Smooth muscle cell of the brain vasculature (primary cell): ENCODE results near the gene ACTRT3.
A peak's percentile ranks its signal among the peaks of the same experiment; 100 is the strongest.

Experiments used
- DNase-seq: peaks from one replicate; pipeline ENCODE4 v3.0.0-alpha.2; 2012; ENCODE audit warnings: low read depth, low spot score

The ACTRT3 gene

GRCh38 chr3:169769287-169770181, at the start of gene ACTRT3:
Gene ACTRT3, minus strand, starts transcription at chr3:169769561. Its CDS starts 41 bp downstream, at chr3:169769520.
- DNase-seq: no peak

GRCh38 chr3:169818316-169818715, 49.0 kb upstream of the ACTRT3 start:
- no peak for DNase-seq

GRCh38 chr3:169815590-169816150, 46.3 kb upstream of the ACTRT3 start:
- DNase-seq: no peak

GRCh38 chr3:169813757-169814517, 44.6 kb upstream of the ACTRT3 start:
- no peak for DNase-seq

GRCh38 chr3:169813278-169813677, 43.9 kb upstream of the ACTRT3 start:
- DNase-seq: peak; percentile 1

- peak; percentile 46 for DNase-seq
These were observed 43.2 kb upstream of the ACTRT3 start, which contains the start of the genes LRRC34 and LRRIQ4 for GRCh38 chr3:169812332-169813235. Gene LRRC34, minus strand, starts transcription at chr3:169812904. Its CDS starts 356 bp downstream, at chr3:169812548. Gene LRRIQ4, plus strand, starts transcription at chr3:169812870. Its CDS starts 9,052 bp downstream, at chr3:169821922.

- peak; percentile 23 for DNase-seq
These were observed 42.4 kb upstream of the ACTRT3 start for GRCh38 chr3:169811631-169812331.

- no peak for DNase-seq
These were observed 40.0 kb upstream of the ACTRT3 start for GRCh38 chr3:169809230-169809795.

- no peak for DNase-seq
These were observed 35.3 kb upstream of the ACTRT3 start for GRCh38 chr3:169804681-169805080.

- no peak for DNase-seq
These were observed 23.0 kb upstream of the ACTRT3 start for GRCh38 chr3:169792359-169792758.

GRCh38 chr3:169790687-169791429, 21.5 kb upstream of the ACTRT3 start:
- no peak for DNase-seq

- DNase-seq: no peak
These were observed 20.9 kb upstream of the ACTRT3 start for GRCh38 chr3:169790219-169790618.

GRCh38 chr3:169787791-169788190, 18.4 kb upstream of the ACTRT3 start:
- DNase-seq: no peak

GRCh38 chr3:169787120-169787519, 17.8 kb upstream of the ACTRT3 start:
- DNase-seq: no peak

- DNase-seq: no peak
These were observed 12.0 kb upstream of the ACTRT3 start for GRCh38 chr3:169781209-169781855.

GRCh38 chr3:169780742-169781141, 11.4 kb upstream of the ACTRT3 start:
- no peak for DNase-seq

GRCh38 chr3:169777822-169778221, 8.5 kb upstream of the ACTRT3 start:
- no peak for DNase-seq

GRCh38 chr3:169774186-169774585, 4.8 kb upstream of the ACTRT3 start:
- DNase-seq: no peak
